B cell (primary cell): Measurements from ENCODE around the gene RGS10. TPM values are rescaled to one million over a fixed set of nuclear protein-coding genes. Genes with fewer than 3 reads are reported as not detected.

Source experiments
- ATAC-seq: fragments of 200-7000 bp; cut with Tn5 transposase; one replicate; pipeline ENCODE4 v1.10.0; 2021; ENCODE audit warnings: low read depth, mild to moderate bottlenecking, moderate number of reproducible peaks, moderate library complexity
- CTCF ChIA-PET: fragments of 350-600 bp; sonication (Branson Sonifier 250); formaldehyde crosslinking; loops from one replicate; lab custom pipeline; 2021; ENCODE audit warnings: antibody characterized with exemption, inconsistent platforms; lab: Charles Lee
- POLR2A ChIA-PET: fragments of 350-600 bp; sonication (Branson Sonifier 250); formaldehyde crosslinking; loops from one replicate; lab custom pipeline; 2021; ENCODE audit warnings: antibody characterized with exemption; lab: Charles Lee
- DNase-seq: peaks from one replicate; pipeline ENCODE4 v3.0.0; 2013
- H2AFZ ChIP-seq: 2 replicates; pipeline ENCODE4 v1.6.1; 2012; ENCODE audit warnings: mild to moderate bottlenecking, low read depth, low read length; ENCODE audit not compliant: insufficient read depth, poor library complexity, severe bottlenecking
- H3K27ac ChIP-seq, 2 donors: 1 replicate in 1 of 2; 2 replicates in 1 of 2; pipeline ENCODE4 v1.5.1; 2012 to 2013; ENCODE audit warnings: low read length in 2 of 2, mild to moderate bottlenecking in 2 of 2, moderate library complexity in 1 of 2
- H3K27me3 ChIP-seq, 4 experiments: fragments of 200-600 bp in 1 of 4; sonication (generic) in 1 of 4; replicated peaks in 1 of 4; 1 replicate in 2 of 4; 2 replicates in 2 of 4; pipeline versions ENCODE4 v1.6.1 to v1.7.0; 2013 to 2016; ENCODE audit warnings: low read length in 3 of 4, mild to moderate bottlenecking in 2 of 4, mixed read lengths in 1 of 4, moderate library complexity in 1 of 4; ENCODE audit not compliant: insufficient read depth in 4 of 4, control insufficient read depth in 3 of 4; ENCODE audit errors: control extremely low read depth in 1 of 4
- H3K36me3 ChIP-seq, 2 experiments: replicated peaks in 1 of 2; 1 replicate in 1 of 2; 2 replicates in 1 of 2; pipeline versions ENCODE4 v1.6.1 to v1.7.1; 2013; ENCODE audit warnings: low read length in 1 of 2; ENCODE audit not compliant: insufficient read depth in 2 of 2, control insufficient read depth in 1 of 2; ENCODE audit errors: control extremely low read depth in 1 of 2, extremely low read depth in 1 of 2
- H3K4me1 ChIP-seq, 2 donors: fragments of 200-600 bp in 1 of 2; sonication (generic) in 1 of 2; 1 replicate in 1 of 2; 2 replicates in 1 of 2; pipeline versions ENCODE4 v1.5.1 to v1.6.1; 2013 to 2017; ENCODE audit warnings: low read length in 2 of 2; ENCODE audit not compliant: control insufficient read depth in 2 of 2, insufficient read depth in 2 of 2
- H3K4me2 ChIP-seq: replicated peaks from 2 replicates; pipeline ENCODE3; 2012; ENCODE audit warnings: mild to moderate bottlenecking, low read depth, low read length; ENCODE audit not compliant: poor library complexity, severe bottlenecking
- H3K4me3 ChIP-seq, 5 experiments: fragments of 200-600 bp in 1 of 5; sonication (generic) in 1 of 5; 1 replicate in 3 of 5; 2 replicates in 2 of 5; pipeline versions ENCODE4 v1.5.1 to v1.7.0; 2011 to 2016; ENCODE audit warnings: low read length in 4 of 5, mild to moderate bottlenecking in 4 of 5, low read depth in 2 of 5, control low read depth in 1 of 5, moderate library complexity in 1 of 5; ENCODE audit not compliant: insufficient read depth in 1 of 5; ENCODE audit errors: control extremely low read depth in 1 of 5, extremely low read depth in 1 of 5
- H3K79me2 ChIP-seq: fragments of 200-600 bp; sonication (generic); one replicate; pipeline ENCODE4 v1.6.0; 2016; ENCODE audit warnings: low read length; ENCODE audit not compliant: control insufficient read depth, insufficient read depth
- H3K9ac ChIP-seq: fragments of 200-600 bp; sonication (generic); 2 replicates; pipeline ENCODE4 v1.6.1; 2017; ENCODE audit warnings: mild to moderate bottlenecking, low read length, moderate library complexity
- H3K9me3 ChIP-seq, 3 donors: one replicate each; pipeline versions ENCODE4 v1.6.1 to v1.7.1; 2013; ENCODE audit warnings: low read length in 2 of 3; ENCODE audit not compliant: control insufficient read depth in 2 of 3, insufficient read depth in 1 of 3; ENCODE audit errors: control extremely low read depth in 1 of 3
- H4K20me1 ChIP-seq: 2 replicates; pipeline ENCODE4 v1.6.0; 2012; ENCODE audit warnings: mild to moderate bottlenecking, low read length; ENCODE audit not compliant: insufficient read depth, control insufficient read depth, poor library complexity, severe bottlenecking
- H3K27ac Mint-ChIP-seq: one replicate; pipeline ENCODE4 v1.8.0; 2021; ENCODE audit warnings: mixed read lengths
- H3K27me3 Mint-ChIP-seq: one replicate; pipeline ENCODE4 v1.8.0; 2021; ENCODE audit warnings: mixed read lengths
- H3K4me1 Mint-ChIP-seq: one replicate; pipeline ENCODE4 v1.8.0; 2021; ENCODE audit warnings: mixed read lengths
- H3K4me3 Mint-ChIP-seq: one replicate; pipeline ENCODE4 v1.8.0; 2021; ENCODE audit warnings: mixed read lengths
- H3K9me3 Mint-ChIP-seq: one replicate; pipeline ENCODE4 v1.8.0; 2022; ENCODE audit warnings: mixed read lengths; ENCODE audit not compliant: insufficient read depth
- CTCF ChIP-seq: fragments of 200-600 bp; IDR thresholded peaks from one replicate; pipeline ENCODE4 v1.8.0; 2022; ENCODE audit warnings: antibody characterized with exemption, mild to moderate bottlenecking
- EZH2 ChIP-seq: IDR thresholded peaks from 2 replicates; pipeline ENCODE4 v1.6.1; 2012; ENCODE audit warnings: borderline replicate concordance, low read depth, mild to moderate bottlenecking, moderate library complexity, low read length; ENCODE audit not compliant: insufficient read depth, poor library complexity, severe bottlenecking
- WGBS: methylation state at CpG from one replicate; pipeline ENCODE4 v1.1.5; 2013; ENCODE audit warnings: missing lambda C conversion rate; ENCODE audit not compliant: insufficient coverage; 5-methylcytosine and 5-hydroxymethylcytosine counted together
- intact Hi-C: fragments of 100-400 bp; cut with micrococcal nuclease; formaldehyde crosslinking; loops from one replicate; pipeline ENCODE4 v1.10.0; 2022
- polyA plus RNA-seq: library from polyadenylated mRNA; depleted of rRNA; stranded (reverse); fragments of >200 nt; gene quantifications from 2 replicates; pipeline ENCODE4 v1.2.3, GENCODE V29; 2012
- total RNA-seq, 2 donors: library from RNA; stranded (reverse); fragments of 120-200 nt in 1 of 2; gene quantifications; 1 replicate in 1 of 2; 2 replicates in 1 of 2; pipeline versions ENCODE4 v1.2.3 to v1.2.4, GENCODE V29; 2013 to 2022

Gene RGS10
- total and polyA plus RNA-seq, 2 donors (not counting 1 experiment from before 2014, with no cell fraction given) = 10.9 to 20.3 TPM

- ATAC-seq = no peak
- no peaks in the 10 kb centered on the region for H4K20me1 ChIP-seq
- 75% methylated on average over 5 of the region's 6 CpGs for WGBS
- Mint-ChIP-seq H3K27ac (peak overlapping the region; percentile 53), H3K4me3 (no peak overlapping the region), H3K27me3 (no peaks in the 10 kb centered on the region), H3K9me3 (no peaks in the 10 kb centered on the region), H3K4me1 (peaks cover 13% of the 10 kb centered on the region)
- TF ChIP-seq CTCF (no peak), EZH2 (no peak)
- CTCF ChIA-PET = interaction anchor here (1.0 to 1.3 kb wide), 3 partner anchors 16 to 286 kb away, joined by 3 to 6 read pairs (median 4); no protein-coding TSS in a partner anchor
- H3K79me2 ChIP-seq = no peaks in the 10 kb centered on the region
- H3K4me3 ChIP-seq = no peak overlapping the region
- no peak for DNase-seq
- no peak overlapping the region for H3K27ac ChIP-seq
- H3K9me3 ChIP-seq = no peaks in the 10 kb centered on the region
- POLR2A ChIA-PET = interaction anchor here (0.7 kb wide), 1 partner anchor 22 kb away, joined by 12 read pairs; no protein-coding TSS in a partner anchor
- H3K4me2 ChIP-seq = no peak overlapping the region
- H2AFZ ChIP-seq = no peak overlapping the region
- no peaks in the 10 kb centered on the region for H3K27me3 ChIP-seq
- peaks cover 3 to 8% of the 10 kb centered on the region in 2 donors for H3K4me1 ChIP-seq
- intact Hi-C loops = no loop called here
- H3K9ac ChIP-seq = no peak overlapping the region
- H3K36me3 ChIP-seq = peaks cover 0 to 4% of the 10 kb centered on the region in 2 experiments
Observed at GRCh38 chr10:119494236-119495020, 48.1 kb downstream of the RGS10 start.

GRCh38 chr10:119493155-119493554 lies 49.4 kb downstream of the RGS10 start:
- Histone ChIP-seq H3K4me1 (peaks cover 7 to 12% of the 10 kb centered on the region in 2 donors), H3K36me3 (no peaks in the 10 kb centered on the region), H3K9me3 (no peaks in the 10 kb centered on the region), H2AFZ (no peak overlapping the region), H3K9ac (no peak overlapping the region), H4K20me1 (no peaks in the 10 kb centered on the region), H3K27ac (no peak overlapping the region), H3K4me2 (no peak overlapping the region), H3K27me3 (no peaks in the 10 kb centered on the region), H3K4me3 (no peak overlapping the region), H3K79me2 (no peaks in the 10 kb centered on the region)
- Mint-ChIP-seq H3K27me3 (no peaks in the 10 kb centered on the region), H3K4me1 (peaks cover 20% of the 10 kb centered on the region), H3K9me3 (no peaks in the 10 kb centered on the region), H3K27ac (no peak overlapping the region), H3K4me3 (no peak overlapping the region)
- intact Hi-C loops = no loop called here
- DNase-seq = no peak
- no peak for TF ChIP-seq EZH2
- TF ChIP-seq CTCF = no peak
- POLR2A ChIA-PET = no interaction called here
- ATAC-seq = no peak
- CTCF ChIA-PET = interaction anchor here (1.0 to 1.1 kb wide), 2 partner anchors 14 to 77 kb away, joined by 3 to 4 read pairs; no protein-coding TSS in a partner anchor
- WGBS = 50% methylated on average over 11 of the region's 11 CpGs
